ENCODE data around the gene RNF180.
"Not testable (repeated sequence)": the region's sequence is repeated elsewhere in the genome, so short reads cannot be mapped to it uniquely, and the experiment has no call there.

RNF180 gene

DNA sequence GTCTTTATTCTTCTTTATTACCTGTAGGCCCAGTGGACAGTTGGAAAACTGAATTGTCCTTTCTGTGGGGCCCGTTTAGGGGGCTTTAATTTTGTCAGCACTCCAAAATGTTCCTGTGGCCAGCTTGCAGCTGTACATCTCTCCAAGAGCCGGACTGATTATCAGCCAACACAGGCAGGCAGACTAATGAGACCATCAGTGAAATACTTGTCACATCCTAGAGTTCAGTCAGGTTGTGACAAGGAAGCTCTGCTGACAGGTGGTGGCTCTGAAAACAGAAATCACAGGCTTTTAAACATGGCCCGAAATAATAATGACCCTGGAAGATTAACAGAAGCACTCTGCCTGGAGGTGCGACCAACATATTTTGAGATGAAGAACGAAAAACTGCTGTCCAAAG is 47.9 kb downstream of the RNF180 start:
- TF ChIP-seq, protein P1, sequence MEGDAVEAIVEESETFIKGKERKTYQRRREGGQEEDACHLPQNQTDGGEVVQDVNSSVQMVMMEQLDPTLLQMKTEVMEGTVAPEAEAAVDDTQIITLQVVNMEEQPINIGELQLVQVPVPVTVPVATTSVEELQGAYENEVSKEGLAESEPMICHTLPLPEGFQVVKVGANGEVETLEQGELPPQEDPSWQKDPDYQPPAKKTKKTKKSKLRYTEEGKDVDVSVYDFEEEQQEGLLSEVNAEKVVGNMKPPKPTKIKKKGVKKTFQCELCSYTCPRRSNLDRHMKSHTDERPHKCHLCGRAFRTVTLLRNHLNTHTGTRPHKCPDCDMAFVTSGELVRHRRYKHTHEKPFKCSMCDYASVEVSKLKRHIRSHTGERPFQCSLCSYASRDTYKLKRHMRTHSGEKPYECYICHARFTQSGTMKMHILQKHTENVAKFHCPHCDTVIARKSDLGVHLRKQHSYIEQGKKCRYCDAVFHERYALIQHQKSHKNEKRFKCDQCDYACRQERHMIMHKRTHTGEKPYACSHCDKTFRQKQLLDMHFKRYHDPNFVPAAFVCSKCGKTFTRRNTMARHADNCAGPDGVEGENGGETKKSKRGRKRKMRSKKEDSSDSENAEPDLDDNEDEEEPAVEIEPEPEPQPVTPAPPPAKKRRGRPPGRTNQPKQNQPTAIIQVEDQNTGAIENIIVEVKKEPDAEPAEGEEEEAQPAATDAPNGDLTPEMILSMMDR (IDR thresholded peaks at IDR 0.05), result no peak
- peak overlapping the region; percentile 15 to 43 for H3K27ac ChIP-seq
- no peak for DNase-seq (ENCODE audit: low spot score)

DNA sequence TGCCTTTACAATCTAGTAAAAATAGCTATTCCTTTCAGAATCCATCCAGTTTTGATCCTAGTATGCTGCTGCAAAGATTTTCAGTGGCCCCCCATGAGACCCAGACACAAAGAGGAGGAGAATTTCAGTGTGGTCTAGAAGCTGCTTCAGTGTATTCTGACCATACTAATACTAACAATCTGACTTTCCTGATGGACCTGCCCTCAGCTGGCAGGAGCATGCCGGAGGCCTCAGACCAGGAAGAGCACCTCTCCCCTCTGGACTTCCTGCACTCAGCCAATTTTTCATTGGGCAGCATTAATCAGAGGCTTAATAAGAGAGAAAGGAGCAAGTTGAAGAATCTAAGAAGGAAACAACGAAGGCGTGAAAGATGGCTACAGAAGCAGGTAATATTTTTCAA is 48.5 kb downstream of the RNF180 start:
- DNase-seq (ENCODE audit: low spot score), result no peak
- Histone ChIP-seq H3K4me3 (no peak overlapping the region), H3K27ac (peak overlapping the region in 1 of 2 donors; percentile 43)
- TF ChIP-seq, protein P1 (IDR thresholded peaks at IDR 0.05), result no peak

More for the DNA sequence above, 47.9 kb downstream of the RNF180 start:
- H3K4me3 ChIP-seq, result no peak overlapping the region

DNA sequence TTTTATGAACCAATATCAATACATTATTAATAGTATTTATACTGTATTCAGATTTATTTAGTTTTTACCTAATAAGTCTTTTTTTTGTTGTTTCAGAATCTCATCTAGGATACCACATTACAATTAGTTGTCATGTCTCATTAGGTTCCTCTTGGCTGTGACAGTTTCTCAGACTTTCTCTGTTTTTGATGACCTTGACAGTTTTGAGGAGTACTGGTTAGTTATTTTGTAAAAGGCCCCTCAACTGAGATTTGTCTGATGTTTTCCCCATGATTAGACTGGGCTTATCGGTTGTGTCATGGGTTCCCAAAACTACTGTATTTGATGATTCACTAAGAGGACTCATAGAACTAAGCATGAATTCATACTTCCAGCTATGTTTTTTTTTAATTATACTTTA is 56.3 kb downstream of the RNF180 start:
- Histone ChIP-seq H3K4me3 (no peak overlapping the region), H3K27ac (no peak overlapping the region)
- no peak for DNase-seq (ENCODE audit: low spot score)
- TF ChIP-seq, protein P1 (IDR thresholded peaks at IDR 0.05), result no peak

DNA sequence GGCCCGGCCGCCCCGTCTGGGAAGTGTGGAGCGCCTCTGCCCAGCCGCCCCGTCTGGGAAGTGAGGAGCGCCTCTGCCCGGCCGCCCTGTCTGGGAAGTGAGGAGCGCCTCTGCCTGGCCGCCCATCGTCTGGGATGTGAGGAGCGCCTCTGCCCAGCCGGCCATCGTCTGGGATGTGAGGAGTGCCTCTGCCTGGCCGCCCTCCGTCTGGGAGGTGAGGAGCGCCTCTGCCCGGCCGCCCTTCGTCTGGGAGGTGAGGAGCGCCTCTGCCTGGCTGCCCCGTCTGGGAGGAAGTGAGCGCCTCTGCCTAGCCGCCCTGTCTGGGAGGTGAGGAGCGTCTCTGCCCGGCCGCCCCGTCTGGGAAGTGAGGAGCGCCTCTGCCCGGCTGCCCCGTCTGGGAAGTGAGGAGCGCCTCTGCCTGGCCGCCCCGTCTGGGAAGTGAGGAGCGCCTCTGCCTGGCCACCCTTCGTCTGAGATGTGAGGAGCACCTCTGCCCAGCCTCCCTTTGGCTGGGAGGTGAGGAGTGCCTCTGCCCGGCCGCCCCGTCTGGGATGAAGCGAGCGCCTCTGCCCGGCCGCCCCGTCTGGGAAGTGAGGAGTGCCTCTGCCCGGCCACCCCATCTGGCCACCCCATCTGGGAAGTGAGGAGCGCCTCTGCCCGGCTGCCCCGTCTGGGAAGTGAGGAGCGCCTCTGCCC is 59.8 kb downstream of the RNF180 start:
- DNase-seq (ENCODE audit: low spot score); H3K27ac ChIP-seq; H3K4me3 ChIP-seq: not testable (repeated sequence)

DNA sequence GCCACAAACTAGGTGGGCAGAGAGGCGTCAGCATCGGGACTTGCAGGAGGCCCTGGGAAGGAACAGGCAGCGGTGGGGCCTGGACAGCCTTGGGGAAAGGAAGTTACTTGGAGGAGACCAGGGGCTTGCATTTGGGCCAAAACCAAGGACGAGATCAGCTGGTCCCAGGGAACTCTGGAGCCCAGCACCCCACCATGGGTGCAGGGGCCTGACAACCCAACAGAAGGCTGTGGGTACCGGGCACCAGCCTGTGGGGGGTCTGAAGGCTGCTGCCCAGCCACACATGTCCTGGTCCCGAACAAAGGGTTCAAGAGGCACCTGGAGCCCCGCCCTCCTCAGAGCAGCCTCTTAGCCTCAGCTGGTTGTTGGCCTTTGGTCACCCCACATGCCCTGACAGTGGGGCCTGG is 61.5 kb downstream of the RNF180 start:
- H3K27ac ChIP-seq; H3K4me3 ChIP-seq; DNase-seq (ENCODE audit: low spot score): not testable (repeated sequence)

DNA sequence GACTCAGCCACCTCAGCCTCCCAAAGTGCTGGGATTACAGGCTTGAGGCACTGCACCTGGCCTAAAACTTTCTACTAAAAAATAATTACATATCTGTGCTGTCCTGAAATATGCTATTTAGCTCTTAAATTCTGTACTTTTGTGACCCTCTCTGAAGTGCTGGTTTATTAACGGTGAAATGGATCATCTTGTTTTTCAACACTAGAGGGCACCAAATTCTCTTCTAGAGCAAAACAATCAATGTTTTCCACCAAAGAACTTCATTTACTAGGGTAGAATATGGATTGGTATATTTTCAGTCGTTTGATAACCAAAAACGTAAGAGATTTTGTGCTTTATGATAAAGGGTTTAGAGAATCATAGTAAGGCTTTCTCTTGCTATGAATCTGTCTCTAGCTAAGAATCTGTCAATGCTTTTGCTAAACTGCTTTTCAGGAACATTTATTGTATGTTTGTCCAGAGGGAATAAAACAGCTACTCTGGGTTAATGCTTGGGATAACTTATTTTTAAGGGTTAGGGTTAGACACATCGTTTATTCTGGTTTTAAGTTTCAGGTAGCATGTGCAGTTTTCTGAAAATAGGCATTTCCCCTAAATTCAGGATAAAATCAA is 63.6 kb downstream of the RNF180 start:
- no peak for DNase-seq (ENCODE audit: low spot score)
- Histone ChIP-seq H3K27ac (no peak overlapping the region), H3K4me3 (no peak overlapping the region)
- TF ChIP-seq, protein P1 (IDR thresholded peaks at IDR 0.05), result peak; percentile 51

DNA sequence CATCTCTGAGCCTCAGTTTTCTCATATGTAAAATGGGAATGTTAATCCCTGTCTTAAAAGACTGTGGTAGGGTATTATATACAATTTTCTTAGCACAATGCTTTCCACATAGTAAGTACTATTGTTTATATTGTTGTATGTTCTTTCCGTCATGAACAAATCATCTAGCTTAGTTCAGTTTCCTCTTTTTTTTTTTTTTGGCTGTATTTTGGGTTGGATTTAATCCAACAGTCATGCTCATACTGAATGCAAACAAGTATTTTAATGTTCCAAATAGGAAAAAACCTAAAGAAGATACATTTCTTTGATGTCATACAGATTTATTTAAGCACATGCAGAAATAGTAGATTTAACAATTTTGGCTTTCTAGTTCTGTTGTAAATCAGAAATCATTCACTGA is 95.1 kb downstream of the RNF180 start:
- DNase-seq (ENCODE audit: low spot score), result no peak
- Histone ChIP-seq H3K27ac (no peak overlapping the region), H3K4me3 (no peak overlapping the region)
- TF ChIP-seq, protein P1 (IDR thresholded peaks at IDR 0.05), result no peak

DNA sequence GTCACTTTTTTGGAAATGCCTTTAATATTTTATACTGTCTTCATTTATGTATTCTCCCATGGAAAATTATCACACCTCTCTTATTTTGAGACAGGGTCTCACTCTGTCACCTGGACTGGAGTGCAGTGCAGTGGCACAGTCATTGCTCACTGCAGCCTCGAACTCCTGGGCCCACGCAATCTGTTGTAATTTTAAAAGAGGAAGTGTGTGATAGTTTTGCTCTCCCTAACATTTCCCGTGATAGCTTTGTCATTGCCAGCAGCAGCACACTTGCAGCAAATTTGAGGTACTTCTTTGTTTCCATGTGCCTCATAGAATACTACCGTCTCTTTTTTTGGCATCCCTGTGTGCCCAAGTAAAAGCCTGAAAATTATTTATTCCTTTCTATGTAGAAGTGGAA is 103.5 kb downstream of the RNF180 start:
- TF ChIP-seq, protein P1 (IDR thresholded peaks at IDR 0.05), result no peak
- no peak overlapping the region for H3K4me3 ChIP-seq
- no peak overlapping the region for H3K27ac ChIP-seq
- DNase-seq (ENCODE audit: low spot score), result no peak
